ENCODE results near the gene LAMP5. TPM values are rescaled to one million over a fixed set of nuclear protein-coding genes. Genes with fewer than 3 reads are reported as not detected.

Gene LAMP5
- total RNA-seq, 2 experiments from 2014 or later, result not detected

DNA sequence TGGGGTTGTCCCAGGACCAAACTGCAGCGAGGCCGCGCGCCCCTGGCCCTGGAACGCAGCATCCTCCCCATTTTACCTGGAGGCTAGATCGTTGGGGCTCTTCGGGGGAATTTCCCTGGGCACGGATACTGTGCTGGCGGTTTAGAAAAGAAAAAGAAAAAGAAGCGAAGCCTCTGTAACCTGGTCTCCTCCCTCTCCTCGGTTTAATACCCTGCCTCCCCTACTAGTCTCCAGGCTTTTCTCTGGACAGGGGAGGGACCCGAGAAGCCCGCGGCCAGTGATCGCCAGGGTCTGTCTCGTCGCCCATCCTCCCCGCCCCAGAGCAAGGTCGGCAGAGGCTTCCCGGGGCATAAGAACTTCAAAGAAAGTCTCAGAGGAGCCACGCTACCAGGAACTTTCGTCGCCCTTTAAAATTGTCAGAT, 6.1 kb upstream of the LAMP5 start:
- peaks cover 56% of the 10 kb centered on the region for H3K27me3 Mint-ChIP-seq

DNA sequence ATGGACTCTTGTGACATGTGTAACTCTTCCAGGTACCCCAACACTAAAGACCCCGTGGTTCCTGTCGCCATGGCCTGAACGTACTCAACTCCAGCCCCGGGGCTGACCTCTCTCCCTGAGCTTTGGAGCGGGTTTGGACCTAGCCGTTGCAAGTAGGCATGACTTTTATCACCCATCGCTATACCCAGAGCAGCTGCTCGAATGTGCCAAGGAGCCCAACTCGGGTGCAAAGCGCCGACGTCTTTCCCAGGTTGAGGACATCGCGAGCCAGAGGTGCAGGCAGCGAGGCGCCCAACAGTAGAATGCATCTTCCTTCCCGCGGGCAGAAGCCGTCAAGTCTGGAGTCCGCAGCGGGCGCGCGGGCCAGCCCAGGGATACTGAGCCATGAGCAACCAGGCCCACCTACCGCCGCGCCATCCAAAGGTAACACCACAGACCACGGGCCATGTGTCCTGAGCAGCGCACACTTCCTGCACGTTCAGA, 5.7 kb upstream of the LAMP5 start:
- peaks cover 61% of the 10 kb centered on the region for H3K27me3 Mint-ChIP-seq
- ATAC-seq, result no peak
- H3K36me3 Mint-ChIP-seq, result no peaks in the 10 kb centered on the region
- no peak overlapping the region for H3K4me3 Mint-ChIP-seq
- CTCF ChIA-PET, result no interaction called here
- no peak overlapping the region for H3K27ac Mint-ChIP-seq
- H3K9me3 Mint-ChIP-seq (ENCODE audit: low read depth), result no peaks in the 10 kb centered on the region
- no peak for DNase-seq
- no peaks in the 10 kb centered on the region for H3K4me1 Mint-ChIP-seq

More for the DNA sequence above, 6.1 kb upstream of the LAMP5 start:
- DNase-seq (no peak), ATAC-seq (no peak)
- Mint-ChIP-seq H3K27ac (no peak overlapping the region), H3K9me3 (ENCODE audit: low read depth) (no peaks in the 10 kb centered on the region), H3K4me1 (no peaks in the 10 kb centered on the region), H3K4me3 (no peak overlapping the region), H3K36me3 (no peaks in the 10 kb centered on the region)
- CTCF ChIA-PET, result no interaction called here

DNA sequence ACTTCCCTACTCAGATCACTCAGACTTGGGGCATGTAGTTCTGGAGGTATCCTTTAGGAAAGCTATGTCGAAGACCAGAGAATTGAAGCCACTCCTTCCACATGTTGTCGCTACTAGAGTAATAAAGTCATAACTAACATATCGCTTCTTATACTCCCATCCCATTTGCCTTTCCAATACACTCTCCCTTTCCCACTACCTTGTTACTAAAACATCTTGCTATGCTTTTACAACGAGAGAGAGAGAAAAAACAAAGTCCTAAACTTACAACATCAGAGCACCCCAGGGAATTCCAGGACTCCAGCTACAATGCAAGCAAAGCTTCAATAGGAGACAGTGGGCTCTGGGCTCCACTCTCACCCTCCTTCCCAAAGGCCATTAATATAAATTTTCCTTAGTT, 5.1 kb upstream of the LAMP5 start:
- ATAC-seq, result no peak
- no peaks in the 10 kb centered on the region for H3K36me3 Mint-ChIP-seq
- no peaks in the 10 kb centered on the region for H3K4me1 Mint-ChIP-seq
- no peak for DNase-seq
- no peak overlapping the region for H3K27ac Mint-ChIP-seq
- CTCF ChIA-PET, result no interaction called here
- H3K4me3 Mint-ChIP-seq, result no peak overlapping the region
- peaks cover 66% of the 10 kb centered on the region for H3K27me3 Mint-ChIP-seq
- no peaks in the 10 kb centered on the region for H3K9me3 Mint-ChIP-seq (ENCODE audit: low read depth)

DNA sequence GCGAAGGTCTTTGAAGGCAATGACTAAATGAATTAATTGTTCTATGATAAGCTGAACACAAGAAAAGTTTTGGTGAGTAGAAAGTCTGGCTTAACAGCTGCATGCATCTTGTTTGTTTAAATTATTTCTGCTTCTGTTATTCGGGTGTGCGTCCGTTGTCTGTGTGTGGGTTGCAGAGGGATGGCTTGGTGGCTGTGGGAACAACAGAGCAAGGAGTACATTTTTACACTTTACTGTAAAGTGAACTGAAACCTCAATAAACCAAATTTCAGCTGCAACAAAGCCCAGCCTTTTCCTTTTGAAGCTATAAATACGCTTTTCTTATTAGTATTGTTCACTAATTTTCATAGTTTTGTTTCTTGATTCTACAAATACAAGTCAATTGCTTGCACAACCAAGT, 3.5 kb upstream of the LAMP5 start:
- Mint-ChIP-seq H3K4me1 (no peaks in the 10 kb centered on the region), H3K27me3 (peaks cover 78% of the 10 kb centered on the region), H3K4me3 (no peak overlapping the region), H3K36me3 (no peaks in the 10 kb centered on the region), H3K27ac (no peak overlapping the region), H3K9me3 (ENCODE audit: low read depth) (no peaks in the 10 kb centered on the region)
- ATAC-seq (no peak), DNase-seq (no peak)
- CTCF ChIA-PET, result no interaction called here

DNA sequence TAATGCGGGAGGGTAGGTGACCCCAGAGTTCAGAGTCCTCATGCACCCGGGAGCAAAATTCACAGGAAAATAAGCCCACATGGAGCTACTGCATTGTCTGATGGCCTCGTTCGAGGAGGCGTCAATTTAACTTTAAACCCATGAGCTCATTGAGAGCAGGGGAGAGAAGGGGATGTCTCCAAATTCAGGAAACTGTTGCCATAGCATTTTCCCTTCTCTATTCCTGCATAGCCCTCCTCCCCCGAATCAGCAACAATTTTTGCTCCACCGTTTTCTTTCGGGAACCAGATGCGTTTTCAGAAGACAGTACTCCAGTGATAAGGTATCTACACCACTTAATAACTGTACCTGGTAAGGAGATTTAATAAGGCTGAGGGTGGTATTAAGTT, 324 bp upstream of the LAMP5 start:
- ATAC-seq, result no peak
- H3K4me3 Mint-ChIP-seq, result no peak overlapping the region
- no peak for DNase-seq
- H3K4me1 Mint-ChIP-seq, result peaks cover 2% of the 10 kb centered on the region
- H3K27me3 Mint-ChIP-seq, result peaks cover 78% of the 10 kb centered on the region
- H3K9me3 Mint-ChIP-seq (ENCODE audit: low read depth), result no peaks in the 10 kb centered on the region
- H3K27ac Mint-ChIP-seq, result no peak overlapping the region
- H3K36me3 Mint-ChIP-seq, result no peaks in the 10 kb centered on the region
- CTCF ChIA-PET, result no interaction called here

DNA sequence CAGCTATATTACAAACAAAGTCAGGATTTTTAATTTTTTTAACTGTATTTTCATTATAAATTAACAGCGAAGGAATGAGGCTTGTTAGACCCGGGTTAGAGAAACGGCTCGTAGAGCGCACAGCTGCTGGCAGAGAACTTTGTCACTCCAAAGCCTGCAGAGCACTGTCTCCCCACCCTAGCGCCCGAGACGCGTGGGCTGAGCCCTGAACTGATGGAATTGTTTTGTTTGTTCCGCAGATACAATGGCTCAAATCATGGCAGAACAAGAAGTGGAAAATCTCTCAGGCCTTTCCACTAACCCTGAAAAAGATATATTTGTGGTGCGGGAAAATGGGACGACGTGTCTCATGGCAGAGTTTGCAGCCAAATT, 810 bp downstream of the LAMP5 start:
- H3K27me3 Mint-ChIP-seq, result peaks cover 68% of the 10 kb centered on the region
- H3K36me3 Mint-ChIP-seq, result no peaks in the 10 kb centered on the region
- CTCF ChIA-PET, result no interaction called here
- no peaks in the 10 kb centered on the region for H3K9me3 Mint-ChIP-seq (ENCODE audit: low read depth)
- H3K27ac Mint-ChIP-seq, result no peak overlapping the region
- DNase-seq (no peak), ATAC-seq (no peak)
- peaks cover 2% of the 10 kb centered on the region for H3K4me1 Mint-ChIP-seq
- H3K4me3 Mint-ChIP-seq, result no peak overlapping the region

DNA sequence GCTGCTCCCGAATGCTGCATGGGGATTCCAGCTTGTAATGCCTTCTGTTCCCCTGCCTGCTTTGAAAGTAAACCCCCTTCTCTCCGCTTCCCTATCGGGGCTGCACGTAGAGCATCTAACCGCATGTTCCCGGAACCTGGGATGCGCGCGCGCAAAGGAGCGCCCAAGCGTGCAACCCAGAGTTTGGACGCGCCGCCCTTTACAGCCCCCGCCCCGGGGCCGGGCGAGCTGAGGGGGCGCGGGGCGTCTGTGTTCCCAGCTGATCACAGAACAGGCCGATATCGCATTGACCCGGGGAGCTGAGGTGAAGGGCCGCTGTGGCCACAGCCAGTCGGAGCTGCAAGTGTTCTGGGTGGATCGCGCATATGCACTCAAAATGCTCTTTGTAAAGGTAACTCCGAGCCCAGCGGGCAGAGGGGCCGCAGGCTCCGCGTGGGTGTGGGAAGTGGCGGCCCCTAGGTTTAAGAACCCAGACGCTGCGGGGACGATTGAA, 1.4 kb downstream of the LAMP5 start:
- ATAC-seq (no peak), DNase-seq (no peak)
- Mint-ChIP-seq H3K4me1 (peaks cover 2% of the 10 kb centered on the region), H3K27ac (no peak overlapping the region), H3K36me3 (no peaks in the 10 kb centered on the region), H3K9me3 (ENCODE audit: low read depth) (no peaks in the 10 kb centered on the region), H3K4me3 (no peak overlapping the region), H3K27me3 (peaks cover 64% of the 10 kb centered on the region)
- CTCF ChIA-PET, result no interaction called here

DNA sequence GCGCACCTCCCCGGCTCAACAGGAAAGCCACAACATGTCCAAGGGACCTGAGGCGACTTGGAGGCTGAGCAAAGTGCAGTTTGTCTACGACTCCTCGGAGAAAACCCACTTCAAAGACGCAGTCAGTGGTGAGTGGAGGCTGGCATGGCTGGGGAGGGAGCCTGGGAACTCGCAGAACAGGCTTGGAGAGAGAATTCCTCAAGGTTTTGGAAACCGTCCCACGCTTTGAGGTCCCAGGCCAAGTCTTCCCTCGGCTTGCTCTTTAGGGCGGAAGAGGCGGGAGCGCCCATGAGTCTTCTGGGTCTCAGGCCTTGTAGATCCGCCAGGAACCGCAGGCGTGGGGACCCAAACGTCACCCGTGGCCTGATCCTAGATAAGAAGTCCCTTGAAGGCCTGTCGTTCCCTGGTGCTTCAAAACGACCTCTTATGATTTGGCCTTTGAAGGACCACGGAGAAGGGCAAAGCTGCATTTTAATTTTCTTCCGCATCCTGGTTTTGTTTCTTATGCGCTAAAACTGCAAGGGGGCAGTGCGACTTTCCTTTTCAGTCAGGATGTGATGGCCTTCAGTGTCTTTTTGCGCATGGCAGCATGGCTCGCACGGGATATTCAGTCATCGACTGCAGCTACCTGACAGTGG, 2.0 kb downstream of the LAMP5 start:
- DNase-seq (no peak), ATAC-seq (no peak)
- CTCF ChIA-PET, result no interaction called here
- Mint-ChIP-seq H3K36me3 (no peaks in the 10 kb centered on the region), H3K4me3 (no peak overlapping the region), H3K27me3 (peaks cover 62% of the 10 kb centered on the region), H3K9me3 (ENCODE audit: low read depth) (no peaks in the 10 kb centered on the region), H3K4me1 (peaks cover 2% of the 10 kb centered on the region), H3K27ac (no peak overlapping the region)

DNA sequence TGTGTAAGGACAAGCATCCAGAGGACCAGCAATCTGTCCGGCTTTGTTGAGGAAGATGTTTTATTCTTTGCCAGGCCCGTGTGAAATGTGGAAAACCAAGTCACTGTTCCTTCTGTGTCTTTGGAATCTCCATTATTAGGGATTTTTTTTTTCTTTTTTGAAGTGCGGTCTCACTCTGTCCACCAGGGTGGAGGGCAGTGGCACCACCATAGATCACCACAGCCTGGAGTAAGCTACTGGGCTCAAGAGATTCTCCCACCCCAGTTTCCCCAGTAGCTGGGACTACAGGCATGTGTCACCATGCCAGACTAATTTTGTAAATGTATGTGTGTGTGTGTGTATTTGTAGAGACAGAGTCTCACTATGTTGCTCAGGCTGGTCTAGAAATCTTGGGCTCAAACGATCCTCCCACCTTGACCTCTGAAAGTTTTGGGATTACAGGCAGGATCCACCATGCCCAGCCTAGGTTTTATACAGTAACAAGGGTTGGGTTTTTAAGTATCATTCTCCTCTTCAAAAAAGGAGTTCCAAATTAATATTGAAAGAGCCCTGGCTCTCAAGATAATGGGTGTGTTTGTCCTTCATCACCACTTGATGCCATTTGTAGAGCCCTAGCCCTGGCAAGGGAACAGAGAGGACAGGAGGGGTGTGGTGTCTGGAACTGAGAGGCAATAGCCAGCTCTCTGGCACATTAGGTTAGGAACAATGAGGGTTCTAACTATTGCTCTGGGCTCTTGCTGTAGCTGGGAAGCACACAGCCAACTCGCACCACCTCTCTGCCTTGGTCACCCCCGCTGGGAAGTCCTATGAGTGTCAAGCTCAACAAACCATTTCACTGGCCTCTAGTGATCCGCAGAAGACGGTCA, 3.1 kb downstream of the LAMP5 start:
- Mint-ChIP-seq H3K27ac (no peak overlapping the region), H3K4me3 (no peak overlapping the region), H3K36me3 (no peaks in the 10 kb centered on the region), H3K9me3 (ENCODE audit: low read depth) (no peaks in the 10 kb centered on the region), H3K4me1 (peaks cover 2% of the 10 kb centered on the region), H3K27me3 (peaks cover 52% of the 10 kb centered on the region)
- CTCF ChIA-PET, result no interaction called here
- ATAC-seq, result no peak
- no peak for DNase-seq

DNA sequence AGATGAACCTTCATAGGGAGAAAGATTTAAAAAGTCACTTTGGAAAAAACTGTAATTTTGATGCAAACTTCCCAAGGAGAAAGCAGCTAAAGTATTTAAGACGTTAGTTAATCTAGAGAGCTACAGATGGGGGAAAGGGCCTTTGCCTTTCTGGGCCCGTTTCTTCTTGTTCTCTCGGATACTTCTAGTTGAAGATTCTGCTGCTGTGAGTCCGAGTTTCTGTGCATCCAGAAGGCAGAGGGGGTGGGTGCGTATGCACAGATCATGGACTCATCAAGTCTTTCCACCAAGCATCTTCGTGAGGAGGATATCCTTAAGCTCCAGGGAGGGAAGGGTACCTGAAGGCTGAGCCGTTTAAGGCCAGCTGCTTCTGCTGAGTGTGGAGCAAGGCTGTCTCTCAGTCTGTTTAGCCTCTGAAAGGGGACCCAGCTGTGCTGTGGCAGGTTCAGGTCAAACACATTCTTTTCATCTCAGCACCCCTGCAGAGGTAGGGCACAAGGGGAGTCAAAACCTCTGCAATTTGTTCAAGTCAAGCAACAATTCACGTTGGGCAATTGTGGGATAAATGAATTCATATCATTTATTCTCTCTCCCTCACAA, 4.3 kb downstream of the LAMP5 start:
- CTCF ChIA-PET, result no interaction called here
- Mint-ChIP-seq H3K36me3 (no peaks in the 10 kb centered on the region), H3K9me3 (ENCODE audit: low read depth) (no peaks in the 10 kb centered on the region), H3K4me1 (peaks cover 2% of the 10 kb centered on the region), H3K4me3 (no peak overlapping the region), H3K27me3 (peaks cover 46% of the 10 kb centered on the region), H3K27ac (no peak overlapping the region)
- DNase-seq (no peak), ATAC-seq (no peak)

DNA sequence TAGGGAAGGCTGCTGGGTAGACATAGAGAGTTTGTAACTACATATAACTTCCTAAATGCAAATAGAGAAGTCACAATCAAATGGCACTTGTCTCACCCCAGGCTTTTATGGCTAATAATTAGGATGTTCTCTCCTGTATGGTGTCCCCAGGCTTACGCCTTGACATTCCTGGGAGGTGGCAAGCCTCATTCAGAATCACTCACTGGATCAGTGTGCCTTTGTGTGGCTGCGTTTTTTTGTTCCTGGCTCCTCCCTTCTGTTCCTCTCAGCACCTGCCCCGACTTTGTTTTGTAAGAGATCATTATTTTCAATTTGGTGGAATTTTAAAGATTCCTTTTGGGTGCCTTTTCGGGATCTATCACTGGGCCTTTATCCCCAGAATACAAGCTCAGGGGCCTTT, 5.7 kb downstream of the LAMP5 start:
- Mint-ChIP-seq H3K4me3 (no peak overlapping the region), H3K4me1 (peaks cover 2% of the 10 kb centered on the region), H3K27ac (no peak overlapping the region), H3K9me3 (ENCODE audit: low read depth) (no peaks in the 10 kb centered on the region), H3K27me3 (peaks cover 33% of the 10 kb centered on the region), H3K36me3 (no peaks in the 10 kb centered on the region)
- CTCF ChIA-PET, result no interaction called here
- DNase-seq (no peak), ATAC-seq (no peak)

DNA sequence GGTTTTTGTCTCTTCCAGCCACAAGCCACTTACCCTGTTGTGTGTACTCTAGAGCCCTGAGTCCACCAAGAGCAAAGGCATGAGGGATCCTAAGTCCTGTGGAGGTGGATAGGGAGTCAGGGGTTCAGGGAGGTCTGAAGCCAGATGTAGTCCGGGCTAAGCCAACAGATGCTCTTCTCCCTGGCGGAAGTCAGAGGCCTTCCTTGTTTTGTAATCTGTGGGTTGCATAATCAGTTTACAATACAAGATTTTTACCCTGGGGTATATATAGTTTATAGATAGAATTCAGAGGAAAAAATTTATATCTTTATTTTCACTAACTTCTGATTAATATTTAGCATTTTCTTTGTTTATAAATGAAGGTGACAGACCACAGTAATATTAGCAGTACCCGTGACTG, 9.2 kb downstream of the LAMP5 start:
- Mint-ChIP-seq H3K4me3 (no peak overlapping the region), H3K27me3 (peaks cover 2% of the 10 kb centered on the region), H3K36me3 (no peaks in the 10 kb centered on the region), H3K27ac (no peak overlapping the region), H3K4me1 (no peaks in the 10 kb centered on the region), H3K9me3 (ENCODE audit: low read depth) (no peaks in the 10 kb centered on the region)
- DNase-seq, result no peak
- ATAC-seq, result no peak
- CTCF ChIA-PET, result no interaction called here

DNA sequence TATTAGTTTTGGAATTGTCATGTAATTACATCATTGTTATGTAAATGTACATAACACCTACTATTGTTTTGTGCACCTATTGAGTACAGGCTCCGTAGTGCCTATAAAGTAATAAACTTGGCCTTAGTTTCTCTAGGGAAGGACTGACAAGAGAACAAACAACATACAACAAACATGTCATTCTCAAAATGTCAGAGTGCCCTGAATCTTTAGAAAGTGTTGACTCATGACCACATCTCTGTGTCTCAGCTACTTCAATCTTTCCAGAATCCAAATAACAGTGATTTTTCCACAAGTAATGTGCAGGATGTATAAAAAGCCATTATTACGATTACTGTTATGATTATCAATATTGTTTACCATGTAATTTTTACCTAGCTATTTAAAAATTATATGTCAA, 17.2 kb downstream of the LAMP5 start:
- no peak overlapping the region for H3K4me3 Mint-ChIP-seq
- no peaks in the 10 kb centered on the region for H3K4me1 Mint-ChIP-seq
- DNase-seq (no peak), ATAC-seq (no peak)
- no peaks in the 10 kb centered on the region for H3K27me3 Mint-ChIP-seq
- H3K9me3 Mint-ChIP-seq (ENCODE audit: low read depth), result no peaks in the 10 kb centered on the region
- CTCF ChIA-PET, result no interaction called here
- no peak overlapping the region for H3K27ac Mint-ChIP-seq
- no peaks in the 10 kb centered on the region for H3K36me3 Mint-ChIP-seq
